Endothelial cell (in vitro differentiated cells): ENCODE data around the gene CAP2. TPM values are rescaled to one million over a fixed set of nuclear protein-coding genes. Genes with fewer than 3 reads are reported as not detected.

Experiments
- DNase-seq: peaks from one replicate; pipeline ENCODE4 v3.0.0; 2021; ENCODE audit warnings: low spot score
- H3K27ac Mint-ChIP-seq: one replicate; pipeline ENCODE4 v1.8.0; 2021; ENCODE audit warnings: mixed read lengths, inconsistent platforms; ENCODE audit not compliant: unreplicated experiment
- H3K27me3 Mint-ChIP-seq: one replicate; pipeline ENCODE4 v1.8.0; 2021; ENCODE audit warnings: mild to moderate bottlenecking, moderate library complexity, mixed read lengths, inconsistent platforms; ENCODE audit not compliant: unreplicated experiment
- H3K36me3 Mint-ChIP-seq: one replicate; pipeline ENCODE4 v1.8.0; 2021; ENCODE audit warnings: mild to moderate bottlenecking, low read depth, mixed read lengths, inconsistent platforms; ENCODE audit not compliant: unreplicated experiment
- H3K4me1 Mint-ChIP-seq: one replicate; pipeline ENCODE4 v1.8.0; 2021; ENCODE audit warnings: mild to moderate bottlenecking, mixed read lengths, inconsistent platforms; ENCODE audit not compliant: unreplicated experiment
- H3K4me3 Mint-ChIP-seq: one replicate; pipeline ENCODE4 v1.8.0; 2021; ENCODE audit warnings: mild to moderate bottlenecking, mixed read lengths, inconsistent platforms; ENCODE audit not compliant: unreplicated experiment
- H3K9me3 Mint-ChIP-seq: one replicate; pipeline ENCODE4 v1.8.0; 2021; ENCODE audit warnings: mixed read lengths, inconsistent platforms; ENCODE audit not compliant: unreplicated experiment
- total RNA-seq: library from RNA; stranded (reverse); fragmentation: NEBNext Ultra II Directional; extraction: Animal tissue kit (Norgen Biotek cat#: 25700); gene quantifications from one replicate; pipeline ENCODE4 v1.2.1, GENCODE V29; 2021; ENCODE audit not compliant: unreplicated experiment
- TF ChIP-seq, protein P1 (sequence below): fragments of 200-600 bp; sonication (generic); IDR thresholded peaks from one replicate; pipeline ENCODE4 v1.5.0; 2021; ENCODE audit warnings: antibody characterized with exemption; ENCODE audit not compliant: unreplicated experiment

The CAP2 gene
- total RNA-seq, 1 donor from 2014 or later, result 4.4 TPM

DNA sequence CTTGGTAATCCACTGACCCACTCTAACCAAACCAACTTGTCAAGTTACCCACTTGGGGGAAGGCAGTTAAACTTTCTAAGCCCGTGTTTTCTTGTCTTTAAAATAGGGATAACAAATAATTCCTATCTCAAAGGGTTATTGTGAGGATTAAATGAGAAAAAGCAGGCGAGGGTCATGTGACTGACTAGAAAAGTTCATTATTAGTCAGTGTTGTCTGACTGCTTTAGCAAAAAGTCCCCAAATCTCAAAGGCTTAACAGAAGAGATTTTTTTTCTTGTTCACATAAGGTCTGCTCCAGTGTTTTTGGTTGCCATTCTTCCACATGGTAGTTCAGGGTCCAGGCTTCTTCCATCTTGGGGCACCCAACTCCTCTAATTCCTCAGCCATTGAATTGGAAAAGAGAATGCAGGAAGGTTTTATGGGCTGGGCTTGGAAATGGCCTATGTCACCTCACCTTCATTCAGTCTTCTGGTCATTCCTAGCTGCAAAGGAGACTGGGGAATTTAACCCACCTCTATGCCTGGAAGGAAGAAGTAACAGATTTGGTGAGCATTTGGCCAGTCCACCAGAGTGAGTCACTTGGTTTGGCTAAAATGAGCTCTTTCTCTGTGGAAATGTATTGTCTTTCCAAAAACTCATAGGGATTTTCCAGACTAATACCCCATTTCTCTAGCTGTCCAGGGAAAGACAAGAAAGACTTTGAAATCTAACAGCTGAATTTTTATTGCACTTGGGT lies 77.0 kb downstream of the CAP2 start:
- Mint-ChIP-seq H3K36me3 (no peaks in the 10 kb centered on the region), H3K4me1 (peaks cover 6% of the 10 kb centered on the region)
- DNase-seq, result no peak

DNA sequence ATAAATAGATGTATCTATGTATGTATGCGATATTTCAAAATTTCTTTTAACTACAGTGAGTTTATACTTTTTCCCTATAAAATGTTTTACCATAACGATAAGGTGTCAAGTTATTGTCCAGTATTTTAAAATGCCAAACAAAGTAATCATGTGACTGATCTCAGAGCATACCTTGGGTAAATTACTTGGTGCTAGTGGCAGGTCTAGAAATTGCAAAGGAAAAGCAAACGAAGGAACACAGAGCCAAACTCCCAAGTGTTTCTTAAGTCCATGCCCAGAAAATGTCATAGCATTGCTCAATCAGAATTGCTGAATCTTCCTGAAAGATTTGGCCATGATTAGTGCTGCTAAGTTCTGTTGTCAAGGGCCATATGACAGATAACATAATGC lies 77.5 kb downstream of the CAP2 start:
- Mint-ChIP-seq H3K27ac (no peak overlapping the region), H3K36me3 (no peaks in the 10 kb centered on the region)

More for the DNA sequence above, 77.0 kb downstream of the CAP2 start:
- Mint-ChIP-seq H3K4me3 (no peak overlapping the region), H3K27ac (no peak overlapping the region), H3K27me3 (peaks cover 1% of the 10 kb centered on the region), H3K9me3 (no peaks in the 10 kb centered on the region)
- TF ChIP-seq, protein P1, sequence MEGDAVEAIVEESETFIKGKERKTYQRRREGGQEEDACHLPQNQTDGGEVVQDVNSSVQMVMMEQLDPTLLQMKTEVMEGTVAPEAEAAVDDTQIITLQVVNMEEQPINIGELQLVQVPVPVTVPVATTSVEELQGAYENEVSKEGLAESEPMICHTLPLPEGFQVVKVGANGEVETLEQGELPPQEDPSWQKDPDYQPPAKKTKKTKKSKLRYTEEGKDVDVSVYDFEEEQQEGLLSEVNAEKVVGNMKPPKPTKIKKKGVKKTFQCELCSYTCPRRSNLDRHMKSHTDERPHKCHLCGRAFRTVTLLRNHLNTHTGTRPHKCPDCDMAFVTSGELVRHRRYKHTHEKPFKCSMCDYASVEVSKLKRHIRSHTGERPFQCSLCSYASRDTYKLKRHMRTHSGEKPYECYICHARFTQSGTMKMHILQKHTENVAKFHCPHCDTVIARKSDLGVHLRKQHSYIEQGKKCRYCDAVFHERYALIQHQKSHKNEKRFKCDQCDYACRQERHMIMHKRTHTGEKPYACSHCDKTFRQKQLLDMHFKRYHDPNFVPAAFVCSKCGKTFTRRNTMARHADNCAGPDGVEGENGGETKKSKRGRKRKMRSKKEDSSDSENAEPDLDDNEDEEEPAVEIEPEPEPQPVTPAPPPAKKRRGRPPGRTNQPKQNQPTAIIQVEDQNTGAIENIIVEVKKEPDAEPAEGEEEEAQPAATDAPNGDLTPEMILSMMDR, result no peak

GRCh38 chr6:17472653-17473183 lies 79.3 kb downstream of the CAP2 start:
- no peaks in the 10 kb centered on the region for H3K36me3 Mint-ChIP-seq
- TF ChIP-seq, protein P1, result no peak
- DNase-seq, result no peak
- peaks cover 1% of the 10 kb centered on the region for H3K27me3 Mint-ChIP-seq
- H3K9me3 Mint-ChIP-seq, result no peaks in the 10 kb centered on the region
- no peak overlapping the region for H3K27ac Mint-ChIP-seq
- H3K4me1 Mint-ChIP-seq, result peaks cover 6% of the 10 kb centered on the region
- H3K4me3 Mint-ChIP-seq, result no peak overlapping the region

More for the DNA sequence above, 77.5 kb downstream of the CAP2 start:
- Mint-ChIP-seq H3K4me3 (no peak overlapping the region), H3K27me3 (peaks cover 1% of the 10 kb centered on the region), H3K4me1 (peaks cover 6% of the 10 kb centered on the region), H3K9me3 (no peaks in the 10 kb centered on the region)
- TF ChIP-seq, protein P1, result no peak
- no peak for DNase-seq

GRCh38 chr6:17473554-17473953 lies 80.2 kb downstream of the CAP2 start:
- TF ChIP-seq, protein P1, result no peak
- H3K27ac Mint-ChIP-seq, result no peak overlapping the region
- H3K9me3 Mint-ChIP-seq, result no peaks in the 10 kb centered on the region
- H3K4me3 Mint-ChIP-seq, result no peak overlapping the region
- H3K4me1 Mint-ChIP-seq, result peaks cover 6% of the 10 kb centered on the region
- no peak for DNase-seq
- no peaks in the 10 kb centered on the region for H3K36me3 Mint-ChIP-seq
- no peaks in the 10 kb centered on the region for H3K27me3 Mint-ChIP-seq

- Mint-ChIP-seq H3K4me1 (peaks cover 6% of the 10 kb centered on the region), H3K4me3 (no peak overlapping the region), H3K27ac (no peak overlapping the region), H3K36me3 (no peaks in the 10 kb centered on the region), H3K27me3 (no peaks in the 10 kb centered on the region), H3K9me3 (no peaks in the 10 kb centered on the region)
- TF ChIP-seq, protein P1, result no peak
- DNase-seq, result no peak
These were observed 80.9 kb downstream of the CAP2 start for GRCh38 chr6:17474289-17474688.
